GM12878 (cell line): ENCODE results near the gene LBH. TPM values are rescaled to one million over a fixed set of nuclear protein-coding genes. Genes with fewer than 3 reads are reported as not detected.
A peak's percentile ranks its signal among the peaks of the same experiment; 100 is the strongest.

Experiments used
- ATAC-seq: fragments of 200-7000 bp; cut with Tn5 transposase; 3 replicates; pipeline ENCODE4 v1.9.1; 2020; ENCODE audit warnings: mild to moderate bottlenecking, moderate library complexity
- BruUV-seq: library from RNA; stranded (reverse); fragments of 400-500 nt; replicated peaks from 2 replicates; lab custom pipeline; 2021; lab: Mats Ljungman, UMichigan
- CTCF ChIA-PET: fragments of 300-600 bp; sonication (Branson Sonifier 250); formaldehyde crosslinking; extraction: SDS; loops from one replicate; lab custom pipeline; 2021; ENCODE audit warnings: inconsistent platforms; lab: Yijun Ruan, JAX
- POLR2A ChIA-PET: fragments of 350-600 bp; formaldehyde crosslinking; extraction: SDS; loops from one replicate; lab custom pipeline; 2021; ENCODE audit warnings: inconsistent platforms; lab: Charles Lee
- RAD21 ChIA-PET: fragments of 300-600 bp; sonication (Branson Sonifier 250); formaldehyde crosslinking; loops from one replicate; lab custom pipeline; 2023; ENCODE audit warnings: antibody characterized with exemption; ENCODE audit not compliant: unreplicated experiment; lab: Charles Lee
- SMC1A ChIA-PET: fragments of 300-600 bp; sonication (Branson Sonifier 250); formaldehyde crosslinking; loops from one replicate; lab custom pipeline; 2023; ENCODE audit not compliant: unreplicated experiment, uncharacterized antibody; lab: Charles Lee
- DNase-seq: peaks from one replicate; pipeline ENCODE4 v3.0.0-alpha.2; 2011; ENCODE audit warnings: low read depth, low spot score
- FAIRE-seq: peaks from 3 replicates; lab custom pipeline; 2011; peaks lifted over from hg19 to GRCh38; lab: Jason Lieb, UNC
- H2AFZ ChIP-seq: 2 replicates; pipeline ENCODE4 v1.6.0; 2011; ENCODE audit warnings: low read depth, low read length, control low read depth; ENCODE audit not compliant: control insufficient read depth
- H3K27ac ChIP-seq: 2 replicates; pipeline ENCODE4 v1.5.1; 2011; ENCODE audit warnings: control low read depth; ENCODE audit not compliant: control insufficient read depth, insufficient read depth
- H3K27me3 ChIP-seq, 2 experiments: replicated peaks in 1 of 2; 2 replicates each; pipeline versions ENCODE4 v1.6.0 to v1.6.1; 2011; ENCODE audit warnings: low read length in 1 of 2; ENCODE audit not compliant: control insufficient read depth in 2 of 2, insufficient read depth in 2 of 2
- H3K36me3 ChIP-seq, 2 experiments: 2 replicates each; pipeline ENCODE4 v1.5.1; 2011; ENCODE audit warnings: low read length in 1 of 2; ENCODE audit not compliant: control insufficient read depth in 2 of 2, insufficient read depth in 2 of 2
- H3K4me1 ChIP-seq: 2 replicates; pipeline ENCODE4 v1.6.1; 2011; ENCODE audit warnings: mild to moderate bottlenecking, low read length, moderate library complexity, mixed read lengths; ENCODE audit not compliant: control insufficient read depth, insufficient read depth
- H3K4me2 ChIP-seq: 2 replicates; pipeline ENCODE4 v1.6.0; 2011; ENCODE audit warnings: control low read depth; ENCODE audit not compliant: control insufficient read depth, insufficient read depth
- H3K4me3 ChIP-seq: fragments of 200-600 bp; sonication (generic); 2 replicates; pipeline ENCODE4 v1.5.1; 2016
- H3K79me2 ChIP-seq: 2 replicates; pipeline ENCODE4 v1.6.0; 2011; ENCODE audit warnings: low read length; ENCODE audit not compliant: control insufficient read depth, insufficient read depth
- H3K9ac ChIP-seq: 2 replicates; pipeline ENCODE4 v1.8.0; 2011; ENCODE audit warnings: low read length, control low read depth, mixed read lengths; ENCODE audit not compliant: control insufficient read depth, insufficient read depth
- H3K9me3 ChIP-seq: replicated peaks from 3 replicates; pipeline ENCODE4 v1.5.1; 2011; ENCODE audit warnings: mild to moderate bottlenecking, low read length; ENCODE audit not compliant: control insufficient read depth, insufficient read depth
- H4K20me1 ChIP-seq: 2 replicates; pipeline ENCODE4 v1.6.0; 2011; ENCODE audit not compliant: control insufficient read depth, insufficient read depth
- ASH2L ChIP-seq: fragments of 300-600, 200-600 bp; sonication (generic); IDR thresholded peaks from 2 replicates; pipeline ENCODE4 v1.6.1; 2017; ENCODE audit warnings: low read depth, mild to moderate bottlenecking, borderline replicate concordance
- CBX5 ChIP-seq: sonication (generic); IDR thresholded peaks from 2 replicates; pipeline ENCODE4 v1.6.1; 2016; ENCODE audit warnings: low read depth, moderate library complexity, mild to moderate bottlenecking, inconsistent platforms
- MEF2A ChIP-seq: IDR thresholded peaks from 2 replicates; pipeline ENCODE4 v1.6.1; 2011; ENCODE audit warnings: low read depth, mild to moderate bottlenecking, low read length, moderate library complexity; ENCODE audit not compliant: insufficient read depth
- ZNF207 ChIP-seq: fragments of 450-650 bp; IDR thresholded peaks from 2 replicates; pipeline ENCODE4 v1.6.1; 2014; ENCODE audit warnings: antibody characterized with exemption, mild to moderate bottlenecking, borderline replicate concordance
- WGBS: methylation state at CpG from one replicate; pipeline ENCODE4 v1.1.6; 2016; ENCODE audit warnings: low lambda C conversion rate; ENCODE audit not compliant: insufficient replicate concordance, insufficient coverage; ENCODE audit errors: missing lambda C conversion rate; 5-methylcytosine and 5-hydroxymethylcytosine counted together
- in situ Hi-C: fragments of 300-500 bp; cut with MboI; formaldehyde crosslinking; loops from 9 replicates; pipeline ENCODE4 v1.14.3; 2018; ENCODE audit warnings: mixed read lengths
- intact Hi-C: fragments of 100-400 bp; cut with micrococcal nuclease; formaldehyde crosslinking; loops from one replicate; pipeline ENCODE4 v1.14.2; 2022; ENCODE audit not compliant: unreplicated experiment
- polyA plus RNA-seq, 11 experiments: library from polyadenylated mRNA; depleted of rRNA in 4 of 11; unstranded in 6 of 11; stranded (reverse) in 5 of 11; fragments of >200 nt; fragmentation: Nextera tagmentation in 4 of 11; fragmentation: Illumina TruSeq in 1 of 11; extraction: Ambion mirVana in 4 of 11; extraction: Trizol in 1 of 11; gene quantifications; 1 replicate in 1 of 11; 2 replicates in 10 of 11; pipeline versions ENCODE4 v1.2.1 to v1.2.3, GENCODE V29; 2011 to 2016; ENCODE audit warnings: inconsistent platforms in 2 of 11, missing spikeins in 2 of 11, low read depth in 1 of 11
- total RNA-seq, 4 experiments: library from RNA; depleted of rRNA in 3 of 4; stranded (reverse); fragments of >200 nt in 3 of 4; fragmentation: Illumina TruSeq in 1 of 4; extraction: Trizol in 1 of 4; gene quantifications; 2 replicates each; pipeline versions ENCODE4 v1.2.1 to v1.2.3, GENCODE V29; 2013 to 2021
- TF ChIP-seq, protein P1 (sequence below), 3 experiments: IDR thresholded peaks in 2 of 3; conservative IDR thresholded peaks in 1 of 3; 2 replicates each; pipeline ENCODE4 v1.5.1; 2011; ENCODE audit warnings: low read depth in 3 of 3, low read length in 3 of 3, mild to moderate bottlenecking in 3 of 3, control low read depth in 2 of 3, moderate library complexity in 2 of 3, inconsistent platforms in 1 of 3, mixed read lengths in 1 of 3; ENCODE audit not compliant: control insufficient read depth in 2 of 3, insufficient read depth in 1 of 3; ENCODE audit errors: extremely low read depth in 1 of 3

Gene LBH
- total and polyA plus RNA-seq, 10 of the 15 experiments (the other 5 are each of a cell fraction or from before 2014, with no cell fraction given) = 9.3 to 133 (median 34.1) TPM

DNA sequence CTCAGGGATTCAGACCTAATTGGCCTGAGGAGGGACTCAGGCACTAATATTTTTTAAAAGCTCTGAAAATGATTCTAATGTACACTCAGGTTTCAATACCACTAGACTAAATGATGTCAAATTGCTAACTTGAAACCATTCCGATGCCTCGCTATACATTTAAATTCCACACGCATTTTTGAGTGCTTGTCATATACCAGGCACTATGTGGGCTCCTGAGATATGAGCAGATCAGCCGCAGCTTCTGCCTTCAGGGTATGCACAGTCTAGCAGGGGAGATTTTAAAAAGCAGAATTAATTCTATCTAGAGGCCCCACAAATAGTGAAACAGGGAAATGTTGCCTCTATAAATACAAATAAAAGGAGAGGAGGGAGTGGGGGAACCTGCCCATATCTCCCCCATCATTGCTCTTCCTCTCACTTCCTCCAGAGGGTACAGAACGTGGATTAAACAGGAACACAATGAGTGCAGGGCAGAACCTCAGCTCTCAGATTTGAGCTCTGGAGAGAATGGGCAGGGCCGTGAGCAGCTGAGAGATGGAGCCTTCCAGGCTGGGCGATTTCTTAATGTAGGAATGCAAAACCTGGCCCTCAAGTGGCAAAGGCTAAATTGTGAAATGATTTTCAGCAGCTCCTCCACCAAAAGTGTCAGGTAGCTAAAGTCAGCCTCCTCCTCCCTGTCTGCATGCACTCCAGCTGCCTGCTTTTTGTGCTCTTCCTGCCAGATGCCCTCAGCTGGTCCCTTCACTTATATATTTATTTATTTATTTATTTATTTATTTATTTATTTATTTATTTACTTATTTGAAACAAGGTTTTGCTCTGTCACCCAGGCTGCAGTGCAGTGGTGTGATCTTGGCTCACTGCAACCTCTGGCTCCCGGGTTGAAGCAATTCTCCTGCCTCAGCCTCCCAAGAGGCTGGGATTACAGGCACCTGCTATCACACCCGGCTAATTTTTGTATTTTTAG is 24.6 kb upstream of the LBH start:
- Histone ChIP-seq H3K27ac (no peak overlapping the region), H3K79me2 (no peaks in the 10 kb centered on the region), H3K9me3 (no peaks in the 10 kb centered on the region)
- DNase-seq (no peak), FAIRE-seq (no peak)
- ChIA-PET SMC1A (interaction anchor here (0.7 to 12.7 kb wide), 22 partner anchors 22 to 505 kb away, joined by 3 to 444 read pairs (median 8); partner anchors contain the start of gene LBH), RAD21 (interaction anchor here (0.6 to 9.8 kb wide), 14 partner anchors 9 to 503 kb away, joined by 3 to 322 read pairs (median 4); partner anchors contain the start of gene LBH)
- TF ChIP-seq, protein P1, sequence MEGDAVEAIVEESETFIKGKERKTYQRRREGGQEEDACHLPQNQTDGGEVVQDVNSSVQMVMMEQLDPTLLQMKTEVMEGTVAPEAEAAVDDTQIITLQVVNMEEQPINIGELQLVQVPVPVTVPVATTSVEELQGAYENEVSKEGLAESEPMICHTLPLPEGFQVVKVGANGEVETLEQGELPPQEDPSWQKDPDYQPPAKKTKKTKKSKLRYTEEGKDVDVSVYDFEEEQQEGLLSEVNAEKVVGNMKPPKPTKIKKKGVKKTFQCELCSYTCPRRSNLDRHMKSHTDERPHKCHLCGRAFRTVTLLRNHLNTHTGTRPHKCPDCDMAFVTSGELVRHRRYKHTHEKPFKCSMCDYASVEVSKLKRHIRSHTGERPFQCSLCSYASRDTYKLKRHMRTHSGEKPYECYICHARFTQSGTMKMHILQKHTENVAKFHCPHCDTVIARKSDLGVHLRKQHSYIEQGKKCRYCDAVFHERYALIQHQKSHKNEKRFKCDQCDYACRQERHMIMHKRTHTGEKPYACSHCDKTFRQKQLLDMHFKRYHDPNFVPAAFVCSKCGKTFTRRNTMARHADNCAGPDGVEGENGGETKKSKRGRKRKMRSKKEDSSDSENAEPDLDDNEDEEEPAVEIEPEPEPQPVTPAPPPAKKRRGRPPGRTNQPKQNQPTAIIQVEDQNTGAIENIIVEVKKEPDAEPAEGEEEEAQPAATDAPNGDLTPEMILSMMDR (IDR thresholded peaks at IDR 0.05 in 2 of 3, conservative IDR thresholded peaks at IDR 0.05 in 1 of 3; ENCODE audit: control insufficient read depth in 2 of 3, extremely low read depth in 1 of 3, insufficient read depth in 1 of 3, low read depth in 3 of 3, low read length in 3 of 3) = peak in 1 of 3 experiments; percentile 8; a peak in 1 of 6 replicates
- TF ChIP-seq ASH2L (no peak), CBX5 (no peak), MEF2A (no peak), ZNF207 (no peak)
- TF ChIP-seq, all 136 proteins: peak for 1
- intact Hi-C loops = loop anchor here (5.0 kb wide), 3 partner anchors 39 to 486 kb away; partner anchors contain the start of gene LCLAT1
- ChIA-PET CTCF (interaction anchor here (0.8 to 9.8 kb wide), 13 partner anchors 8 to 503 kb away, joined by 3 to 334 read pairs (median 40); partner anchors contain the start of genes LBH and LCLAT1), POLR2A (interaction anchor here (1.1 to 1.2 kb wide), 2 partner anchors 11 to 499 kb away, joined by 3 read pairs; no protein-coding TSS in a partner anchor)
- 52% methylated on average over 9 of the region's 9 CpGs for WGBS
- ATAC-seq = peak; percentile 36; the same call in 2 of the 3 replicates
- Histone ChIP-seq H3K4me1 (peaks cover 2% of the 10 kb centered on the region), H4K20me1 (no peaks in the 10 kb centered on the region; the same call in 1 of the 2 replicates), H2AFZ (no peak overlapping the region), H3K4me2 (no peak overlapping the region), H3K9ac (no peak overlapping the region), H3K36me3 (no peaks in the 10 kb centered on the region), H3K27me3 (no peaks in the 10 kb centered on the region; a peak in 1 of 4 replicates), H3K4me3 (no peak overlapping the region)
- in situ Hi-C loops = loop anchor here (5.0 kb wide), 1 partner anchor 501 kb away; no protein-coding TSS in a partner anchor
- no TSS peak for BruUV-seq
